Stimulated activated CD8-positive, alpha-beta memory T cell treated with anti-CD3 and anti-CD28 coated beads, Interleukin-2, amount 100 ng/mL, for 1 hour (primary cell): ENCODE data around the gene POLA1.
A peak's percentile ranks its signal among the peaks of the same experiment; 100 is the strongest.
"Not testable (repeated sequence)": the region's sequence is repeated elsewhere in the genome, so short reads cannot be mapped to it uniquely, and the experiment has no call there.

ENCODE experiments used
- DNase-seq, 2 donors: peaks; one replicate each; pipeline ENCODE4 v3.0.0-alpha.2; 2020; ENCODE audit warnings: low read depth in 2 of 2

The POLA1 gene

GRCh38 chrX:24693453-24694202, at the start of gene POLA1:
Gene POLA1, plus strand, starts transcription at chrX:24693918. Its CDS starts 44 bp downstream, at chrX:24693962.
- peak; percentile 16 to 34 for DNase-seq

- DNase-seq, result no peak
Observed at GRCh38 chrX:24646006-24646405, 47.7 kb upstream of the POLA1 start.

- no peak for DNase-seq
Observed at GRCh38 chrX:24646745-24647182, 47.0 kb upstream of the POLA1 start.

GRCh38 chrX:24647257-24648058, 46.3 kb upstream of the POLA1 start, which contains the start of gene PCYT1B:
Gene PCYT1B, minus strand, starts transcription at chrX:24647347. Its CDS starts 242 bp downstream, at chrX:24647105.
- DNase-seq, result peak; percentile 7 to 21

GRCh38 chrX:24648495-24648894, 45.2 kb upstream of the POLA1 start:
- no peak for DNase-seq

- no peak for DNase-seq
Observed at GRCh38 chrX:24651783-24652182, 41.9 kb upstream of the POLA1 start.

- DNase-seq, result not testable (repeated sequence)
Observed at GRCh38 chrX:24655679-24656078, 38.0 kb upstream of the POLA1 start.

- DNase-seq, result no peak
Observed at GRCh38 chrX:24657671-24658386, 35.9 kb upstream of the POLA1 start.

GRCh38 chrX:24658421-24658820, 35.3 kb upstream of the POLA1 start:
- no peak for DNase-seq

GRCh38 chrX:24659106-24659505, 34.6 kb upstream of the POLA1 start:
- DNase-seq, result no peak

- no peak for DNase-seq
Observed at GRCh38 chrX:24659646-24660045, 34.1 kb upstream of the POLA1 start.

GRCh38 chrX:24661292-24661691, 32.4 kb upstream of the POLA1 start:
- DNase-seq, result no peak

- DNase-seq, result no peak
Observed at GRCh38 chrX:24662352-24662751, 31.4 kb upstream of the POLA1 start.

- DNase-seq, result no peak
Observed at GRCh38 chrX:24668111-24668510, 25.6 kb upstream of the POLA1 start.

GRCh38 chrX:24672701-24673190, 21.0 kb upstream of the POLA1 start:
- DNase-seq, result no peak

- DNase-seq, result no peak
Observed at GRCh38 chrX:24673424-24673823, 20.3 kb upstream of the POLA1 start.

- DNase-seq, result no peak
Observed at GRCh38 chrX:24676403-24677024, 17.2 kb upstream of the POLA1 start.

- no peak for DNase-seq
Observed at GRCh38 chrX:24682739-24683432, 10.8 kb upstream of the POLA1 start.

- no peak for DNase-seq
Observed at GRCh38 chrX:24684048-24684447, 9.7 kb upstream of the POLA1 start.

- no peak for DNase-seq
Observed at GRCh38 chrX:24692305-24692704, 1.4 kb upstream of the POLA1 start.

- no peak for DNase-seq
Observed at GRCh38 chrX:24694825-24695224, 1.1 kb downstream of the POLA1 start.
